Ectodermal cell (in vitro differentiated cells): Measurements from ENCODE around the gene CSNK2A1.
"Not testable (repeated sequence)": the region's sequence is repeated elsewhere in the genome, so short reads cannot be mapped to it uniquely, and the experiment has no call there.

Source experiments
- H3K27ac ChIP-seq: 2 replicates; pipeline ENCODE4 v1.7.0; 2013; ENCODE audit warnings: mild to moderate bottlenecking, low read depth, low read length; ENCODE audit not compliant: insufficient read depth, poor library complexity, severe bottlenecking
- H3K27me3 ChIP-seq: 2 replicates; pipeline ENCODE4 v1.7.0; 2013; ENCODE audit warnings: mild to moderate bottlenecking, low read length; ENCODE audit not compliant: insufficient read depth, control insufficient read depth, poor library complexity, severe bottlenecking
- H3K36me3 ChIP-seq: one replicate; pipeline ENCODE4 v1.7.0; 2013; ENCODE audit warnings: low read length; ENCODE audit not compliant: control insufficient read depth, insufficient read depth
- H3K4me1 ChIP-seq: one replicate; pipeline ENCODE4 v1.7.0; 2013; ENCODE audit warnings: low read length; ENCODE audit not compliant: control insufficient read depth, insufficient read depth
- H3K4me3 ChIP-seq: 2 replicates; pipeline ENCODE4 v1.7.0; 2013; ENCODE audit warnings: low read depth, low read length, control low read depth; ENCODE audit not compliant: insufficient read depth
- H3K9me3 ChIP-seq: 2 replicates; pipeline ENCODE4 v1.7.0; 2013; ENCODE audit warnings: mild to moderate bottlenecking, low read length, moderate library complexity; ENCODE audit not compliant: control insufficient read depth
- WGBS, 2 experiments: methylation state at CpG; one replicate each; pipeline ENCODE4 v1.1.7; 2013; ENCODE audit warnings: missing lambda C conversion rate in 2 of 2; 5-methylcytosine and 5-hydroxymethylcytosine counted together

Gene CSNK2A1

GRCh38 chr20:476561-477249, 66.9 kb downstream of the CSNK2A1 start:
- H3K4me3 ChIP-seq, H3K27ac ChIP-seq, H3K27me3 ChIP-seq, H3K9me3 ChIP-seq, H3K4me1 ChIP-seq: not testable (repeated sequence)
- H3K36me3 ChIP-seq: peaks cover 11% of the 10 kb centered on the region
- 90 to 94% methylated on average over 6 of the region's 6 CpGs for WGBS, 2 experiments

- Histone ChIP-seq H3K27me3 (no peaks in the 10 kb centered on the region), H3K36me3 (peaks cover 11% of the 10 kb centered on the region), H3K4me1 (no peaks in the 10 kb centered on the region), H3K27ac (no peak overlapping the region), H3K9me3 (no peaks in the 10 kb centered on the region), H3K4me3 (no peak overlapping the region)
- WGBS, 2 experiments: 94 to 96% methylated on average over 6 of the region's 6 CpGs
Observed at GRCh38 chr20:475463-476357, 67.9 kb downstream of the CSNK2A1 start.

- Histone ChIP-seq H3K36me3 (peaks cover 11% of the 10 kb centered on the region), H3K27me3 (no peaks in the 10 kb centered on the region), H3K4me3 (no peak overlapping the region), H3K27ac (no peak overlapping the region), H3K9me3 (no peaks in the 10 kb centered on the region), H3K4me1 (no peaks in the 10 kb centered on the region)
- 95% methylated on average over 2 of the region's 2 CpGs for WGBS, 2 experiments
Observed at GRCh38 chr20:474581-474980, 69.0 kb downstream of the CSNK2A1 start.

GRCh38 chr20:472889-473292, 70.7 kb downstream of the CSNK2A1 start:
- Histone ChIP-seq H3K9me3 (no peaks in the 10 kb centered on the region), H3K4me3 (no peak overlapping the region), H3K27me3 (no peaks in the 10 kb centered on the region), H3K36me3 (peaks cover 4% of the 10 kb centered on the region), H3K4me1 (no peaks in the 10 kb centered on the region), H3K27ac (no peak overlapping the region)
- WGBS, 2 experiments: 91 to 100% methylated on average over 1 of the region's 1 CpG

GRCh38 chr20:472137-472846, 71.3 kb downstream of the CSNK2A1 start:
- Histone ChIP-seq H3K9me3 (no peaks in the 10 kb centered on the region), H3K36me3 (no peaks in the 10 kb centered on the region)
- WGBS, 2 experiments: 93 to 94% methylated on average over 9 of the region's 9 CpGs

GRCh38 chr20:469746-470490, 73.7 kb downstream of the CSNK2A1 start:
- Histone ChIP-seq H3K27me3 (no peaks in the 10 kb centered on the region), H3K9me3 (peaks cover 2% of the 10 kb centered on the region), H3K4me3 (no peak overlapping the region), H3K4me1 (no peaks in the 10 kb centered on the region), H3K27ac (no peak overlapping the region), H3K36me3 (no peaks in the 10 kb centered on the region)
- 91% methylated on average over 8 of the region's 8 CpGs for WGBS, 2 experiments

More at GRCh38 chr20:472137-472846, 71.3 kb downstream of the CSNK2A1 start:
- Histone ChIP-seq H3K4me3 (no peak overlapping the region), H3K27me3 (no peaks in the 10 kb centered on the region), H3K27ac (no peak overlapping the region), H3K4me1 (no peaks in the 10 kb centered on the region)

GRCh38 chr20:467755-468154, 75.8 kb downstream of the CSNK2A1 start:
- Histone ChIP-seq H3K4me3 (no peak overlapping the region), H3K4me1 (no peaks in the 10 kb centered on the region), H3K9me3 (peaks cover 2% of the 10 kb centered on the region), H3K27ac (no peak overlapping the region), H3K36me3 (no peaks in the 10 kb centered on the region), H3K27me3 (peaks cover 2% of the 10 kb centered on the region)
- WGBS, 2 experiments: 87% methylated on average over 7 of the region's 7 CpGs

- Histone ChIP-seq H3K36me3 (no peaks in the 10 kb centered on the region), H3K9me3 (peaks cover 2% of the 10 kb centered on the region), H3K27ac (no peak within 1 kb of the TSS), H3K4me3 (peak within 1 kb of the TSS; percentile 85), H3K27me3 (peaks cover 4% of the 10 kb centered on the region), H3K4me1 (no peaks in the 10 kb centered on the region)
- 2 to 3% methylated on average over 77 to 78 of the region's 80 CpGs for WGBS, 2 experiments
Observed at GRCh38 chr20:462199-462991, 81.2 kb downstream of the CSNK2A1 start, which contains the start of gene TBC1D20. TSS of gene TBC1D20 (minus strand) at chr20:462533. CDS start at chr20:462405, 128 bp downstream.
